ENCODE results near the gene TNNI3K.

- TF ChIP-seq CTCF (IDR thresholded peaks at IDR 0.05; ENCODE audit: insufficient read depth, low read length): no peak
- no peak for TF ChIP-seq REST (IDR thresholded peaks at IDR 0.05; ENCODE audit: insufficient replicate concordance, low read depth)
- no peak for TF ChIP-seq POLR2AphosphoS5 (IDR thresholded peaks at IDR 0.05; ENCODE audit: low read depth)
Observed at GRCh38 chr1:74587888-74588287, 352.7 kb downstream of the TNNI3K start.

All from HL-60 (cell line).